Ovary (tissue), 9 donors: Measurements from ENCODE around the gene CD247. TPM values are rescaled to one million over a fixed set of nuclear protein-coding genes. Genes with fewer than 3 reads are reported as not detected.

Experiments
- DNase-seq, 5 donors: peaks; one replicate each; pipeline ENCODE4 v3.0.0-alpha.2; 2019 to 2020
- H3K27ac ChIP-seq, 2 donors: fragments of 200-600 bp; one replicate each; pipeline versions ENCODE4 v1.5.1 to v1.8.0; 2019 to 2022
- H3K27me3 ChIP-seq: fragments of 200-600 bp; one replicate; pipeline ENCODE4 v1.8.0; 2022
- H3K36me3 ChIP-seq: fragments of 200-600 bp; sonication (generic); one replicate; pipeline ENCODE4 v1.5.1; 2019
- H3K4me1 ChIP-seq: one replicate; pipeline ENCODE4 v1.8.1; 2013; ENCODE audit warnings: mild to moderate bottlenecking, moderate library complexity; ENCODE audit not compliant: insufficient read depth
- H3K4me3 ChIP-seq: fragments of 200-600 bp; sonication (generic); one replicate; pipeline ENCODE4 v1.5.1; 2017
- H3K9me3 ChIP-seq, 2 donors: fragments of 200-600 bp in 1 of 2; sonication (generic) in 1 of 2; one replicate each; pipeline versions ENCODE4 v1.5.1 to v1.8.1; 2013 to 2019; ENCODE audit warnings: mild to moderate bottlenecking in 1 of 2, moderate library complexity in 1 of 2
- EP300 ChIP-seq: sonication (generic); formaldehyde crosslinking; IDR thresholded peaks from one replicate; pipeline ENCODE4 v1.6.1; 2017; ENCODE audit warnings: antibody characterized with exemption
- POLR2A ChIP-seq: fragments of 450-650 bp; IDR thresholded peaks from one replicate; pipeline ENCODE4 v1.6.1; 2017; ENCODE audit warnings: antibody characterized with exemption, mild to moderate bottlenecking, moderate library complexity
- WGBS, 3 donors: extraction: QIAGEN DNeasy Blood & Tissue Kit in 1 of 3; methylation state at CpG; one replicate each; pipeline versions ENCODE4 v1.1.5 to v1.1.7; 2013 to 2017; 5-methylcytosine and 5-hydroxymethylcytosine counted together
- intact Hi-C, 4 donors: fragments of 100-400 bp; cut with DNase I; formaldehyde crosslinking; loops; one replicate each; pipeline versions ENCODE4 v1.11.0 to v1.15.1; 2022 to 2023
- polyA plus RNA-seq, 2 donors: library from polyadenylated mRNA; stranded (reverse); fragments of 200-250 nt in 1 of 2; fragments of 350-450 nt in 1 of 2; fragmentation: Illumina TruSeq in 1 of 2; extraction: RNeasy Lipid Tissue Mini Kit (QIAGEN cat#74804) in 1 of 2; gene quantifications; one replicate each; pipeline ENCODE4 v1.2.3, GENCODE V29; 2013 to 2014
- total RNA-seq, 7 donors: library from RNA; depleted of rRNA in 2 of 7; stranded (reverse); fragments of >200 nt in 2 of 7; fragmentation: NEBNext Ultra II Directional in 3 of 7; extraction: Animal tissue kit (Norgen Biotek cat#: 25700) in 3 of 7; gene quantifications; one replicate each; pipeline versions ENCODE4 v1.1.0 to v1.2.4, GENCODE V29; 2016 to 2023
- TF ChIP-seq, protein P1 (sequence below), 3 donors: fragments of 450-650 bp in 2 of 3; fragments of 200-600 bp in 1 of 3; IDR thresholded peaks; one replicate each; pipeline versions ENCODE4 v1.5.1 to v1.8.0; 2016 to 2022; ENCODE audit warnings: antibody characterized with exemption in 3 of 3, mild to moderate bottlenecking in 1 of 3
- donor health status: DM: no; HTN: no; CAD: no; lungs with moderate emphysema.
- donor health status: DM: no; HTN: no; CAD: no.
- donor health status: Bipolar disorder and iron deficiency.
- donor health status: DM: yes; HTN: yes; CAD: no.
- donor health status: DM: no; HTN: no; CAD: no.
- donor health status: DM: yes; HTN: yes; CAD: no.

The CD247 gene
- total and polyA plus RNA-seq, 9 donors, result 0.32 to 3.3 (median 0.47) TPM

DNA sequence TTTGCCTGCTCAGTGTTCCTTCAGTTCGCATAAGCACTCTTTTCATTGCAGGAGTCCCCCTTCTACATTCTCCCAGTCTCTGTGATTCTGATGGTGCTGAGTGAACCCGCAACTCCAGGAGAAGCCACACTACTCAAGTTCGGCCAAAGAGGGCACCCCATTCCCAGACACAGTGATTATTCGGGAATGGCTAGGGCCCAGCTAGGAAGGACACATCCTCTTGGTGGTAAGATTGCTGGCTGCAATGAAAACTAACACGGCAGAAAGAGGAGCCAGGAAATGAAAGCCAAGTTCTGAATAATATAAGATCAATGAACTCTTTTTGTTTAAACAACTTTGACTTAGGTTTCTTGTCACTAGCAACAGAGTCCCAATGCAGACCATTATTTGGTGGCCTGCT is 20.3 kb upstream of the CD247 start:
- H3K27me3 ChIP-seq, result no peaks in the 10 kb centered on the region
- H3K36me3 ChIP-seq, result no peaks in the 10 kb centered on the region
- WGBS, 3 donors, result 33 to 38% (median 38%) methylated on average over 5 of the region's 5 CpGs
- intact Hi-C loops, result loop anchor here in 2 of 4 donors (10.0 kb wide), 2 partner anchors 134 to 474 kb away; no protein-coding TSS in a partner anchor
- no peak overlapping the region for H3K4me3 ChIP-seq
- no peaks in the 10 kb centered on the region for H3K4me1 ChIP-seq
- no peaks in the 10 kb centered on the region for H3K9me3 ChIP-seq
- no peak for DNase-seq
- TF ChIP-seq POLR2A (no peak), EP300 (no peak)
- TF ChIP-seq, protein P1, sequence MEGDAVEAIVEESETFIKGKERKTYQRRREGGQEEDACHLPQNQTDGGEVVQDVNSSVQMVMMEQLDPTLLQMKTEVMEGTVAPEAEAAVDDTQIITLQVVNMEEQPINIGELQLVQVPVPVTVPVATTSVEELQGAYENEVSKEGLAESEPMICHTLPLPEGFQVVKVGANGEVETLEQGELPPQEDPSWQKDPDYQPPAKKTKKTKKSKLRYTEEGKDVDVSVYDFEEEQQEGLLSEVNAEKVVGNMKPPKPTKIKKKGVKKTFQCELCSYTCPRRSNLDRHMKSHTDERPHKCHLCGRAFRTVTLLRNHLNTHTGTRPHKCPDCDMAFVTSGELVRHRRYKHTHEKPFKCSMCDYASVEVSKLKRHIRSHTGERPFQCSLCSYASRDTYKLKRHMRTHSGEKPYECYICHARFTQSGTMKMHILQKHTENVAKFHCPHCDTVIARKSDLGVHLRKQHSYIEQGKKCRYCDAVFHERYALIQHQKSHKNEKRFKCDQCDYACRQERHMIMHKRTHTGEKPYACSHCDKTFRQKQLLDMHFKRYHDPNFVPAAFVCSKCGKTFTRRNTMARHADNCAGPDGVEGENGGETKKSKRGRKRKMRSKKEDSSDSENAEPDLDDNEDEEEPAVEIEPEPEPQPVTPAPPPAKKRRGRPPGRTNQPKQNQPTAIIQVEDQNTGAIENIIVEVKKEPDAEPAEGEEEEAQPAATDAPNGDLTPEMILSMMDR (IDR thresholded peaks at IDR 0.05), result no peak
- no peak overlapping the region for H3K27ac ChIP-seq

DNA sequence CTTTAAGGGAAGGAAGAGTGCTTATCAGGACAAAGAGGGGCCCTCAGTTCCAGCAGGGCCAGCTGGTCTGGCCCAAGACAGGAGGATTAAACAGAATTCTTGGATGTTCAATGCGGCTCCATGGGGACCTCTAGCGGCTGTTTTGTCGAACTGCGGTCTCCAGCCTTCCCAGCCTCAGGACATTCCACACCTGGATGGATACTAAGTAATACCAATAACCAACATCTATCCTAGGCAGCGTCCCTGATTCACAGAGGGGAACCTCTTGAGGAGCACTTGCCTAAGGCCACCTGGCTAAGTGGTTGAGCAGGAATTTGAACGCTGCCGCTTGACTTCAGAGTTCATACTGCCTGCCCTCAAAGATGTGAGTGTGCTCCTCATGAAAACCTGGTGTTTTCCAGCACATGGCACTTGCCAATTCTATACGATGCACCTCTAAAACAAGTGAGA is 15.5 kb upstream of the CD247 start:
- Histone ChIP-seq H3K4me1 (no peaks in the 10 kb centered on the region), H3K27me3 (no peaks in the 10 kb centered on the region), H3K9me3 (no peaks in the 10 kb centered on the region), H3K4me3 (no peak overlapping the region), H3K27ac (no peak overlapping the region), H3K36me3 (no peaks in the 10 kb centered on the region)
- WGBS, 3 donors, result 7 to 13% (median 8%) methylated on average over 8 of the region's 8 CpGs
- intact Hi-C loops, result loop anchor here (5.0 to 10.0 kb wide), 3 partner anchors 129 to 469 kb away; no protein-coding TSS in a partner anchor
- TF ChIP-seq, protein P1 (IDR thresholded peaks at IDR 0.05), result peak; percentile 27 to 57 (median 54)
- TF ChIP-seq EP300, result no peak
- no peak for TF ChIP-seq POLR2A
- DNase-seq, result peak; percentile 39 to 75 (median 64)

DNA sequence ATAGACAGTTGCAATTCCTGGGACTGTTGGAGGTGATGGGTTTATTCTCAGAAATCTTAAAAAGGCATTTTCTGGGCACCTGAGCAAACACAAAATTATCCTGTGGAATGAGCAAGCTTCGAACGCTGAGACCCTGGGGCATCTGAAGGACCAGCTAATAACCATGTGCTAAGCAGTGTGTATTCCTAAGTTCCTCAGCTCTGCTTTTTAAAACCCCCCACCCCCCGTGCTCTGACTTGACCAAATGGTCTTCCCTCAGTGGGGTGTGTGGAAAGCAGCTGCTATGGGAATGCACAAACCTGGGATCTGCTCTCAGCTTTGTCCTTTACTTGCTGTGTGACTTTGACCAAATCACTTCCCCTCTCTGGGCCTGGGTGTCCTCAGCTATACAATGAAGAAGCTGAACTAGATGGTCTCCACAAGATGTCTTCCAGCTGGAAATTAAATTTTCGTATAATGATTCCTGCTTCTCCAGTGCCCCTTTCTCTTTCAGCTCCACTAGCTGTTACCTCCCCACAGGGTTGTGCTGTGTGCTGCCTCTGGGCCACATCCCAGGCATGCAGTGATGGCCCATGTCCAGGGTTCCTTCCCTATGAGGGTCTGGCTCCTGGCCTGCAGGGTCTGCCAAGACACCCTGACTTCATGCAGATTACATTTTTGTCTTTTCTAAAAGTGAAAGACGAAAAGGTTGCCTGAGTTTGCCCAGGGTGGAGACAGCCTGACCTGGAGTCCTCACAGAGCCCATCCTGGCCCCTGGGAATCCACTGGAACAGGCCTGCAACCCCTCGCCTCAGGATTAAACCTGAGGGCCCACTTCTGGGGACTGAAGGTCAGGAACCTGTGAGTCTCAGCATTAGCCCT is 14.9 kb upstream of the CD247 start:
- 70 to 74% (median 71%) methylated on average over 6 of the region's 6 CpGs for WGBS, 3 donors
- TF ChIP-seq EP300 (no peak), POLR2A (no peak)
- TF ChIP-seq, protein P1 (IDR thresholded peaks at IDR 0.05), result no peak
- peak in 4 of 5 donors; percentile 30 to 69 (median 35) for DNase-seq
- Histone ChIP-seq H3K9me3 (no peaks in the 10 kb centered on the region), H3K27me3 (no peaks in the 10 kb centered on the region), H3K27ac (no peak overlapping the region), H3K36me3 (no peaks in the 10 kb centered on the region), H3K4me3 (no peak overlapping the region), H3K4me1 (no peaks in the 10 kb centered on the region)
- intact Hi-C loops, result loop anchor here (5.0 to 10.0 kb wide), 3 partner anchors 128 to 468 kb away; no protein-coding TSS in a partner anchor

DNA sequence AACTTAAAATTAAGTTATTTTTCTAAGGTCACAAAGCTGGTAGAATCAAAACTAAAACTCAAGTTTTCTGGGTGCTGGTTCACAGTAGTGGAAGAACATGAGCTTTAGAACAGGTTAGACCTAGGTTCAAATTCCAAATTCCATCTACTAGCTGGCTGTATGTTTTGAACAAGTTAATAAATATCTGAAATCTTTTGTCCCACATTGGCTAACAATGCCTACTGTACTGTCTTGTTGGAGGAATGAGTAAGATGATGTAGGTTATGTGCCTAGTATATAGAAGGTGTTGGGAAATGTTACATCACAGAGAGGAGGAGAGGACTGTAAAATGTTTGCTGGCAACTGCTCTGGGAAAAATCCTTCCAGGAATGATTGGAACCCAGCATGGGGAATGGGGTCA is 14.0 kb upstream of the CD247 start:
- Histone ChIP-seq H3K27me3 (no peaks in the 10 kb centered on the region), H3K36me3 (no peaks in the 10 kb centered on the region), H3K4me3 (no peak overlapping the region), H3K4me1 (no peaks in the 10 kb centered on the region), H3K27ac (no peak overlapping the region), H3K9me3 (no peaks in the 10 kb centered on the region)
- intact Hi-C loops, result loop anchor here (5.0 to 10.0 kb wide), 3 partner anchors 128 to 468 kb away; no protein-coding TSS in a partner anchor
- no peak for DNase-seq
- TF ChIP-seq EP300, result no peak
- TF ChIP-seq, protein P1 (IDR thresholded peaks at IDR 0.05), result no peak
- no peak for TF ChIP-seq POLR2A
